Osteoblast (primary cell): ENCODE results near the gene CAMK2B. TPM values are rescaled to one million over a fixed set of nuclear protein-coding genes. Genes with fewer than 3 reads are reported as not detected.

Experiments
- DNase-seq: peaks from one replicate; pipeline ENCODE4 v3.0.0; 2011; ENCODE audit warnings: low spot score, mixed read lengths; ENCODE audit not compliant: insufficient read length; ENCODE audit errors: missing footprints
- H2AFZ ChIP-seq: 2 replicates; pipeline ENCODE4 v1.6.0; 2011; ENCODE audit warnings: mild to moderate bottlenecking, low read length
- H3K27ac ChIP-seq: 2 replicates; pipeline ENCODE4 v1.5.1; 2011; ENCODE audit warnings: mild to moderate bottlenecking, low read depth, low read length, moderate library complexity
- H3K27me3 ChIP-seq: 2 replicates; pipeline ENCODE4 v1.6.0; 2012; ENCODE audit warnings: mild to moderate bottlenecking, control low read depth, inconsistent platforms, low read length, moderate library complexity; ENCODE audit not compliant: insufficient read depth
- H3K36me3 ChIP-seq: 2 replicates; pipeline ENCODE4 v1.5.1; 2011; ENCODE audit warnings: mild to moderate bottlenecking, low read length, control low read depth, moderate library complexity; ENCODE audit not compliant: insufficient read depth
- H3K4me1 ChIP-seq: 2 replicates; pipeline ENCODE4 v1.5.1; 2011; ENCODE audit warnings: mild to moderate bottlenecking, low read length, control low read depth, moderate library complexity; ENCODE audit not compliant: insufficient read depth
- H3K4me2 ChIP-seq: 2 replicates; pipeline ENCODE4 v1.6.0; 2011; ENCODE audit warnings: mild to moderate bottlenecking, low read length; ENCODE audit not compliant: insufficient read depth
- H3K4me3 ChIP-seq: fragments of 200-600 bp; sonication (generic); 3 replicates; pipeline ENCODE4 v1.5.1; 2012; ENCODE audit warnings: mild to moderate bottlenecking, low read length, inconsistent platforms; ENCODE audit not compliant: insufficient read depth
- H3K79me2 ChIP-seq: 2 replicates; pipeline ENCODE4 v1.6.0; 2012; ENCODE audit warnings: mild to moderate bottlenecking, low read length, control low read depth, inconsistent platforms; ENCODE audit not compliant: insufficient read depth
- H3K9me3 ChIP-seq: 2 replicates; pipeline ENCODE4 v1.5.1; 2011; ENCODE audit warnings: low read depth, low read length, control low read depth
- H4K20me1 ChIP-seq: 2 replicates; pipeline ENCODE4 v1.6.0; 2012; ENCODE audit warnings: mild to moderate bottlenecking, low read length, control low read depth; ENCODE audit not compliant: insufficient read depth
- total RNA-seq: library from RNA; depleted of rRNA; stranded (reverse); fragments of >200 nt; gene quantifications from 2 replicates; pipeline ENCODE4 v1.2.3, GENCODE V29; 2012
- TF ChIP-seq, protein P1 (sequence below): IDR thresholded peaks from 2 replicates; pipeline ENCODE4 v1.5.1; 2011; ENCODE audit warnings: mild to moderate bottlenecking, low read depth, low read length, moderate library complexity; ENCODE audit errors: extremely low read depth

Gene CAMK2B
- total RNA-seq, 1 donor = not detected

DNA sequence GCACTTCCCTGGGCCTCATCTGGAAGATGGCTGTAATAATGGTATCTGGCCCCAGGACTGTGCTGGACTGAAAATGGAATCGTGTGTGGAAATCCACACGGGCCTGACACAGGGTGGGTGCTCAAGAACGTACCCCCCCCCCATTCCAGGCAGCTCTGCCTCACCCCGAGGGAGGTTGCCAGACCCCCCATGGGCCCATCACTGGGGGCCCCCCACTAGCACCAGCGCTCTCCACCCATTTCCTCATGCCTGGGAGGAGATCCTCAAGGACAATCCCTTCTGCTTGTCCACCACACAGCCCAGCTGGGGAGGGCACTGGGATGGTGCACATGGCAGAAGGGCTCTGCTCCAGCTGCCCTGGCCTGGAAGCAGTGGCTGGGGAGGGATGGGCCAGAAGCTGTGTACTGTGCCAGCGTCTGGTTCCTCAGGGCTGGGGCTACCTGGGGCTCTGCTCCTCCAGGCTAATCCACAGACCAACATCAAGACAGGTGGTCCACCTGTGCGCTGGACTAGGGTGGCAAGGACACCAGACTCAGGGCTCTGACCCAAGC lies 55.4 kb downstream of the CAMK2B start:
- Histone ChIP-seq H3K36me3 (no peaks in the 10 kb centered on the region), H3K27ac (no peak overlapping the region), H3K27me3 (peaks cover 25% of the 10 kb centered on the region), H2AFZ (no peak overlapping the region), H4K20me1 (no peaks in the 10 kb centered on the region), H3K4me1 (no peaks in the 10 kb centered on the region), H3K4me2 (no peak overlapping the region), H3K79me2 (no peaks in the 10 kb centered on the region), H3K9me3 (no peaks in the 10 kb centered on the region), H3K4me3 (no peak overlapping the region)
- no peak for DNase-seq
- TF ChIP-seq, protein P1, sequence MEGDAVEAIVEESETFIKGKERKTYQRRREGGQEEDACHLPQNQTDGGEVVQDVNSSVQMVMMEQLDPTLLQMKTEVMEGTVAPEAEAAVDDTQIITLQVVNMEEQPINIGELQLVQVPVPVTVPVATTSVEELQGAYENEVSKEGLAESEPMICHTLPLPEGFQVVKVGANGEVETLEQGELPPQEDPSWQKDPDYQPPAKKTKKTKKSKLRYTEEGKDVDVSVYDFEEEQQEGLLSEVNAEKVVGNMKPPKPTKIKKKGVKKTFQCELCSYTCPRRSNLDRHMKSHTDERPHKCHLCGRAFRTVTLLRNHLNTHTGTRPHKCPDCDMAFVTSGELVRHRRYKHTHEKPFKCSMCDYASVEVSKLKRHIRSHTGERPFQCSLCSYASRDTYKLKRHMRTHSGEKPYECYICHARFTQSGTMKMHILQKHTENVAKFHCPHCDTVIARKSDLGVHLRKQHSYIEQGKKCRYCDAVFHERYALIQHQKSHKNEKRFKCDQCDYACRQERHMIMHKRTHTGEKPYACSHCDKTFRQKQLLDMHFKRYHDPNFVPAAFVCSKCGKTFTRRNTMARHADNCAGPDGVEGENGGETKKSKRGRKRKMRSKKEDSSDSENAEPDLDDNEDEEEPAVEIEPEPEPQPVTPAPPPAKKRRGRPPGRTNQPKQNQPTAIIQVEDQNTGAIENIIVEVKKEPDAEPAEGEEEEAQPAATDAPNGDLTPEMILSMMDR = no peak

DNA sequence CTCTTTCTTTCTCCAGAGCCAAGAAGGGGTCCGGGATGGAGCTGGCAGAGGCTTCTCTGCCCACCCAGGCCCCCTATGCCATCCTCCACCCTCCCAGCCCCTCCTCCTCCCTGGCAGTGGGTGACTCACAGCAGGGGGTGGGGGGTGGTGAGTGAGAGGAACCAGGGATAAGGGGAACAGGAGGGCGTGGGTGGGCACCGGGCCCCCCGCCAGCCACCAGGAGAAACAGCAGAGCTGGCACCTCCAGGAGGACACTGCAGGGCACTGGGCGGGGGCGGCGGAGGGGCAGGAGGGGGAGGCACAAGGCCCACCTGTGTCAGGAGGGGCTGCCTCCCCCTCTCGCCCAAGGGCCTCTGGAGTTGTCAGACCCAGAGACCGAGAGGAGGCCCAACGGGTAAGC lies 56.0 kb downstream of the CAMK2B start:
- no peak overlapping the region for H2AFZ ChIP-seq
- H3K4me3 ChIP-seq = no peak overlapping the region
- DNase-seq = no peak
- no peaks in the 10 kb centered on the region for H4K20me1 ChIP-seq
- no peak overlapping the region for H3K27ac ChIP-seq
- TF ChIP-seq, protein P1 = no peak
- H3K4me2 ChIP-seq = no peak overlapping the region
- no peaks in the 10 kb centered on the region for H3K9me3 ChIP-seq
- H3K27me3 ChIP-seq = peaks cover 27% of the 10 kb centered on the region
- H3K36me3 ChIP-seq = no peaks in the 10 kb centered on the region
- H3K79me2 ChIP-seq = no peaks in the 10 kb centered on the region
- H3K4me1 ChIP-seq = no peaks in the 10 kb centered on the region

DNA sequence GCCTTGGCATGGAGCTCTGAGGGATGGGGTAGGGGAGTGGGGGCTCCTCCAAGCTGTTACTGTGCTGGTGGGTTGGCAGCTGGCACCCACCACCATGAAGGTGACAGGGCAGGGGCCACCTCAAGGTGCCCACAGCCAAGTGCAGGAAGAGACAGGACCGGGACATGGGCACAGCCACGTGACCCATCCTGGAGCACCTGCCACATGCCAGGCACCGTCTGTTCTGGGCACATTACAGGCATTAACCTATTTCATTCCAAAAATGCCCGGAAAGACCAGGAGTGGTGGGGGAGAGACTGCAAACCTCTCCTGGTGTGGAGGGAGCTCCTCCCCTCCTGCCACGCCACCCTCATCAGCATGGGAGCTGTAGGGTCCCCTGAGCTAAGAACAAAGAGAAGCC lies 56.7 kb downstream of the CAMK2B start:
- TF ChIP-seq, protein P1 = no peak
- no peaks in the 10 kb centered on the region for H3K79me2 ChIP-seq
- no peaks in the 10 kb centered on the region for H3K4me1 ChIP-seq
- no peaks in the 10 kb centered on the region for H4K20me1 ChIP-seq
- H3K4me3 ChIP-seq = no peak overlapping the region
- H3K36me3 ChIP-seq = no peaks in the 10 kb centered on the region
- no peak overlapping the region for H3K4me2 ChIP-seq
- no peak for DNase-seq
- H3K27me3 ChIP-seq = peaks cover 34% of the 10 kb centered on the region
- H2AFZ ChIP-seq = no peak overlapping the region
- H3K9me3 ChIP-seq = no peaks in the 10 kb centered on the region
- no peak overlapping the region for H3K27ac ChIP-seq

DNA sequence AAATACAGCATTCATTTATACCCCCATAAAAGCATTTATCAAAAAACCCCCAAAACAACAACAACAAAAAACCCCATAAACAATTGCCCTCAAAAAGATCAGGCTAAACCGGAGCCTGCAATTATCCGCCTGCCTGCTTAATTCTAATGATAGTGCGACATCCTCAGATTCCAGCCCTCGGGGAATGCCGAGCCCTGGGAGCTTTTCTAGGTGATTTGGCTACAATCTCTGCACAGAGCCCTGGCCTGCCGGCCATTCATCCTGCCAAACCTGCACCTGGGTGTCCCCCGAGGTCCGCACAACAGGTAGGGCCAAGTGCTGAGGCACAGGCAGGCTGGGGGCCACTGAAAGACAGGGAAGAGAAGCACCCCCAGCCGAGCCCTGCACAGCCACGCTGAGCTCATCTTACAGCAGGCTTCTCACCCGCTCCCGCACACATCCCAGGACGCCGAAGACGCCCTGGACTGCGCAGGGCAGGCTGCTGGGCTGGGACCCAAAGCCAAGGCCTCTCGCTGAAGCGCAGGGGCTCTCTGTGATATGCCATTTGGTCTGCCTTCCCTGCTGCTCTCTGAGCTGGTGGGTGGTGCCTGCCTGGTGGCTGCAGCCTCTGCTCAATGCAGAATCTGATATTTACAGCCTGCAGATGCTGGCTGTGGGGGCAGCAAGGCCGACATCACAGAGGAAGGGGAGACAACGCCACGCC lies 57.5 kb downstream of the CAMK2B start:
- Histone ChIP-seq H3K27ac (no peak overlapping the region), H3K79me2 (no peaks in the 10 kb centered on the region), H3K27me3 (peaks cover 36% of the 10 kb centered on the region), H2AFZ (no peak overlapping the region), H3K36me3 (no peaks in the 10 kb centered on the region), H3K4me2 (no peak overlapping the region), H3K9me3 (no peaks in the 10 kb centered on the region), H4K20me1 (no peaks in the 10 kb centered on the region), H3K4me3 (no peak overlapping the region), H3K4me1 (no peaks in the 10 kb centered on the region)
- TF ChIP-seq, protein P1 = no peak
- DNase-seq = no peak
